Measurements from ENCODE around the gene NUP93. TPM values are rescaled to one million over a fixed set of nuclear protein-coding genes. Genes with fewer than 3 reads are reported as not detected.

The NUP93 gene
- total RNA-seq, 1 donor from 2014 or later, result 13.2 TPM

DNA sequence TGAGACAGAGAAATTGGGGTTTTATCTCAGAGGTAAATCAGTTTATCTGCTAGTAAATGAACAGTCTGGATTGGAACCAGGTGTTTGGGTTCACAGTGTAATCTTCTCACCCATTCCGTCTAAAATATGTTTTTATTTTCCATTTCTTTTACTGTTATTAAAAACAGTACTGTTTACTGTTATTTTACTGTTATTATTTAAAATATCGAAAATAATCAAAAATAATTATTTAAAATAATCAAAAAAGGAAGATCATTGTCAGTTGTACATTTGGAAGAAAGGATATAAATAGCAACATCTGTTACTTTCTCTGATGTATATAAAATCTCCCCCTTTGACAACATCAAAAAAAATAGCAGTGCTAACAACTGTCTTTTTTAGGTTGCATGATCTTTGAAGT, 11.5 kb downstream of the NUP93 start:
- no peak for DNase-seq (ENCODE audit: low spot score)
- no peak for ATAC-seq

- ATAC-seq, result no peak
Observed at GRCh38 chr16:56742030-56742984, 12.4 kb downstream of the NUP93 start.

GRCh38 chr16:56743840-56744239, 13.9 kb downstream of the NUP93 start:
- ATAC-seq (peak; percentile 21), DNase-seq (ENCODE audit: low spot score) (no peak)

More at GRCh38 chr16:56742030-56742984, 12.4 kb downstream of the NUP93 start:
- no peak for DNase-seq (ENCODE audit: low spot score)

DNA sequence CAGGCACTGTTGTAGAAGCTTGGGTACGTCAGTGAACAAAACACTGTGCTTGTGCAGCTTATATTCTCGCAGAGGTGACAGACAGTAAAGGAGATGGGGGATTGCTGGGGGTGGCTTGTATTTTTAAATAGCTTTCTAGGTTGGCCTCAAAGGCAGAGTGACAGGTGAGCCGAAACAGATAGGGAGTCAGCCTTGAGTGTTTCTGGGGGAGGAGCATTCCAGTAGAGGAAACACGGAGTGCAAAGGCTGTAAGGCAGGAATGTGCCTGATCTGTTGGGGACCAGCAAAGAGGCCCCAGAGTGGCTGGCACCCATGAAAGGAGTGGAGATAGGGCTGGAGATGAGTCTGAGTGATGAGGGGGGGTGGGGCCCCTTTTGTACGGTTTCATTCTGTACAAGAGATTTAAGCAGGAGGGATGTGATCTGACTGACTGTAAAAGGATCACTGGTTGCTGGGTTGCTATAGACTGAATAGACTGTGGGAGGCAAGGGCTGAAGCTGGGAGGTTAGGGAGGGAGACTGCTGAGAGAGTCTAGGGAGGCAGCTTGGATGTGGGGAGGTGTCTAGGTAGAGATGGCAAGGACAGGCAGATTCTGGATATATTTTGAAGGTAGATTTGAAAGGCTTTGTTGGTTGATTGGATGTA, 15.2 kb downstream of the NUP93 start:
- no peak for ATAC-seq
- DNase-seq (ENCODE audit: low spot score), result no peak

- ATAC-seq (no peak), DNase-seq (ENCODE audit: low spot score) (no peak)
Observed at GRCh38 chr16:56747486-56748045, 17.6 kb downstream of the NUP93 start.

GRCh38 chr16:56748191-56748590, 18.3 kb downstream of the NUP93 start:
- DNase-seq (ENCODE audit: low spot score), result no peak
- no peak for ATAC-seq

DNA sequence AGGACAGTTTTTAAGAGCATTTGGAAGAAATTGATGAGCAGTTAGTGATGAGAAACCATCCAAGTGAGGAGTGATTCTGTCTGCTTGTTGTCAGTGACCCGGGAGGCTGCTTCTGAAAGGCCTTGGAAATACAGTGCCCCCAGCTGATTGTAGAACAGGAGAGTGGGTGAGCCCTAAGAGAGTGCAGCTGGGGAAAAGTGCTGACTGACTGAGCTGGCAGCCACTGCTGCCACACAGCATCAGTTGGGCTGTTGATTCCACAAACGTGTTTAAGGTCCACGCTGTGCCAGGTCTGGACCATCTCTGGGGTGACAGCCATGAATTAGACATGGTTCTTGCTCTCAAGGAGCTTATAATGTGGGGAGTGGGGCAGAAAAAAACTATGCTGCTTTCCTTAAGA, 18.9 kb downstream of the NUP93 start:
- ATAC-seq, result no peak
- no peak for DNase-seq (ENCODE audit: low spot score)

DNA sequence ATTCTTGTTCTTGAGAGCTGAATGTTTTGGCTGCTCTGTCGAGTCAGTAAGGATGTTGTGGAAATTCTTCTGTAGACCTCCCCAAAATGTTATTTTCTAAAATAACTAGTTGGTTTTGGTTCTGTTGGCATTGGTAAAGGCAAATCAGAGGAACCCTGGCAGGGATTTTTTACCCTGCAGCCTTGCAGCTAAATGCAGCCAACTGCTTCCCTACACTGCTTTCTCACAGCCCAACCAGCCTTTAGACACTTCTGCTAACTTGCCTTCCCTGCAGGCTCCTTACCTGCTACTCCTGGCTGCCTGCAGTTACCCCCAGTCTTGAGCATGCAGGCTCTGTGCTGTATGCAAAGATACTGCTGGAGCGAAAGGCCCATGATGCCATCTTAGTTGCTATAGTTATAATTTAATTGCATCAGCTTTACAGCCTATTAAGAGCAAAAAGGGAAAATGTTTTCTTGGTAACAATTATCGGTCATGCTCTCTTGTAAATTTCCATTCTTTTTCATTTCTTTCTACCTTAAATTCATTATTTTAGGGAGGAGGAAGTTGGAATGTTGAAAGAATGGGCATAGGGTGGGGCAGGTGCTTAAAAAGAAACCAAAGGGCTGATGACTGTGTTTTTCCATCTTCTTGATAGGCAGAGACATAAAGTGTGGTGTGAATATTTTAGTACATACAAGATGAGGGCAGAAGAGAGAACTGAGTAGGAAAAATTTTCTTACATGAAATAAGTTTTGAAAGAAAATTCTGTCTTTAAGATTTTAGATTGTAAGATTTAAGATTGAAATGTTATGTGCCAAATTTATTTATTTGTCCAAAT, 20.0 kb downstream of the NUP93 start:
- no peak for DNase-seq (ENCODE audit: low spot score)
- ATAC-seq, result no peak

GRCh38 chr16:56753410-56753809, 23.5 kb downstream of the NUP93 start:
- DNase-seq (ENCODE audit: low spot score) (no peak), ATAC-seq (no peak)

DNA sequence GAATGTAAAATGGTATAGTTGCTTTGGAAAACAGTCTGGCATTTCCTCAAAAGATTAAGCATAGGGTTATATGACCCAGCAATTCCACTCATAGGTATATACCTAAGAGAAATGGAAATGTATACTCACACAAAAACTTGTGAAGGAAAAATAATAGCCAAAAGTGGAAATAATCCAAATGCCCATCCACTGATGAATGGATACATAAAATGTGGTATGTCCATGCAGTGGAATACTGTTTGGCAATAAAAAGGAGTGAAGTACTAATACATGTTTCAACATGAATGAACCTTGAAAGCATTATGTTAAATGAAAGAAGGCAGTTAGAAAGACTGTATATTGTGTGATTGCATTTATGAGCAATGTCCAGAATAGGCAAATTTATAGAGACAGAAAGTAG, 25.1 kb downstream of the NUP93 start:
- ATAC-seq, result no peak
- DNase-seq (ENCODE audit: low spot score), result no peak

DNA sequence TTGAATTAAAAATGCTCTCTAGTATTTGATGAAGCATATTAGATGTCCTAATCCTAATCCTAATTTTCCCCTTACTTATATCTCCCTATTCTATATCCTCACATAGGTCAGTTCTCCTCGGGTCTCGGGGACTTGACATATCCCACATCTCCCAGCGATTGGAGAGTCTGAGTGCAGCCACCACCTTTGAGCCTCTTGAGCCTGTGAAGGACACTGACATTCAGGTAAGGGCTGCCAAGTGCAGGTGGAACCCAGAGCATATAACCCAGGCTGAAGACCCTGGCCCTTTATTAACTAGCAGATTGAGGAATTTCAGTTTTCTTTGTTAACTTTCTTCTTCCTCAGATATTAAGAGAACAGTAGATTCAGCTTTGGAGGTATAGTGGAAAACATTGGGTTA, 28.5 kb downstream of the NUP93 start:
- no peak for DNase-seq (ENCODE audit: low spot score)
- no peak for ATAC-seq

DNA sequence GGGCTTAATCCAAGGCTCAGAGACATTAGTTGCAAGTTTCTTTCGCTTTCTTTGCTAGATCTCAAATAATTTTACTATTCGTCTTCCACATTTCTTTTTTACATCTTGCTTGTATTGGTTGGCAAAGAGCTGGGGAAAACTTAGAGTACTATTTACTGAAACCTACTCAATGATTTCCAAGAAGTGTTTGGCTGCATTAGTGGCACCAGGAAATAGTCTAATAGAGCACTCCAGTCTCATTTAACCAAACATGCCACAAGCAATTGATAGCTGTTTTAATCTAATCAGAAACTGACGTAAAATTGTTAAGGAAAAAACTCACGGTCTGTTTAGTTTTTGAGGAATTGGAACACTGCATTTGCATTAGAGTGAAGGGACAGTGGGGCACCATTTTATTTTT, 29.0 kb downstream of the NUP93 start:
- DNase-seq (ENCODE audit: low spot score) (no peak), ATAC-seq (no peak)

GRCh38 chr16:56763291-56763916, 33.5 kb downstream of the NUP93 start:
- DNase-seq (ENCODE audit: low spot score), result no peak
- ATAC-seq, result no peak

DNA sequence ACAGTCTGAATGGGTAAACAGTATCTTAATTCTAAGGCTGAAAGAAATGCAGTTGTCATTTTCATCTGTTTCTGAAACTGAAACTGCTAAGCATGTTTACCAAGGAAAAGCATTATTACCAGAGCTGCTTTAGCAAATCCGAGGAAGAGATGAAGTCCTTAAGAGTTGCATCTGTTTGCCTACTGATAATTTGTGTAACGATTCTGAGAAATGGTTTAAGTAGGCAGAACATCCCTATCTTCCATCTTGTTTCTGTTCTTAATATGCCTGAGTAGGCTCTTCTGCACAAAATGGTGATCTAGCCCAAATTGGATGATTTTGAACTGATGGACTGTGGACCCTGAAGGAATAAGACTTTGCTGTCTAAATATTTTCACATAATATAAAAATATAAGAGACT, 34.9 kb downstream of the NUP93 start:
- no peak for ATAC-seq

DNA sequence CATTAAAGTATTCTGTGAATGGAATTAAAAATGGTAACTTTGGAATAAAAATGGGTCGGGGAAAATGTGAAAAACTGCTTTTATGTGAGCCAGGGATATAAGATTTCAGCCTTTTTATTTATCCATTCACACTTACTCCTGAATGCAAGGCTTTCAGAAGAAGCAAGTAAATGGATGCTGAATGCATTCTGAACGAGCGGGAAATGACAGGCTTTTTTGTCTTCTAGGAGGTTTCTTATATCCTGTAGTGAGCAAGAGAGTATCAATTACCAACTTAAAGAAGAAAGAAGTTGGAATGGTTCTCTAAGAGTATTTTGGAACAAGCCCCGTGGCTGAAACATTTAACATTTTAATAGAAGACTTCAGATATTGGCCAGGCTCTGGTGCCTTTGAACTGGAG, 36.0 kb downstream of the NUP93 start:
- DNase-seq (ENCODE audit: low spot score) (no peak), ATAC-seq (no peak)

More for the DNA sequence above, 34.9 kb downstream of the NUP93 start:
- no peak for DNase-seq (ENCODE audit: low spot score)

GRCh38 chr16:56767024-56767423, 37.1 kb downstream of the NUP93 start:
- DNase-seq (ENCODE audit: low spot score), result no peak

DNA sequence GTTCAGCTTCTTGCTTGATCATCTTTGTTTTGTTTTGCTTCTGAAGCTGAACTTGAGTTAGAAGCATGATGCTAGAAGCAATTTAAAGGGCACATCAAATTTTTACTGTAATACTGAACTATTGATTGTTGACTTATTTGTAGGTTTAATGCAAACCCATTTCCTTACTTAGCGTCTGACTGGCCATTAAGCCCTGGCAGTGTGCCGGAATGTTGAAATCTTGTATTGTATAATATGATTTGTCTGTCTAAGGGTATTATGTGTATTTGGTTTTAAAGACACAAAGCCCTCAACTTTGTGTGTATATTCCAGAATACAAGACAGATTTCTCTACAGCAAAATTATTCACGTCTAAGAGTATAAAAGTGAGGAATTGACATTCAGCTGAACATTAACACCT, 39.7 kb downstream of the NUP93 start:
- no peak for DNase-seq (ENCODE audit: low spot score)
- no peak for ATAC-seq

More at GRCh38 chr16:56767024-56767423, 37.1 kb downstream of the NUP93 start:
- no peak for ATAC-seq

- ATAC-seq (no peak), DNase-seq (ENCODE audit: low spot score) (no peak)
Observed at GRCh38 chr16:56771558-56772279, 41.8 kb downstream of the NUP93 start.

- ATAC-seq (no peak), DNase-seq (ENCODE audit: low spot score) (no peak)
Observed at GRCh38 chr16:56773532-56773931, 43.6 kb downstream of the NUP93 start.

All from left lobe of liver (tissue), 2 donors.